Activated T-helper 17 cell treated with anti-CD3 and anti-CD28 coated beads, Interleukin-2, amount 50 U/mL, for 72 hours (primary cell): ENCODE measurements around the gene OR5D14. TPM values are rescaled to one million over a fixed set of nuclear protein-coding genes. Genes with fewer than 3 reads are reported as not detected.

ENCODE experiments used
- ATAC-seq: fragments of 150-1000 bp; cut with Tn5 transposase; replicated peaks from 2 replicates; pipeline ENCODE4 v1.10.0; 2021; ENCODE audit warnings: mild to moderate bottlenecking, moderate library complexity
- H3K27ac Mint-ChIP-seq: one replicate; pipeline ENCODE4 v1.8.0; 2022; ENCODE audit warnings: mixed read lengths
- H3K27me3 Mint-ChIP-seq: one replicate; pipeline ENCODE4 v1.8.0; 2022; ENCODE audit warnings: mixed read lengths
- H3K36me3 Mint-ChIP-seq: one replicate; pipeline ENCODE4 v1.8.0; 2022; ENCODE audit warnings: low read depth, mild to moderate bottlenecking, mixed read lengths
- H3K4me1 Mint-ChIP-seq: one replicate; pipeline ENCODE4 v1.8.0; 2022; ENCODE audit warnings: mixed read lengths
- H3K4me3 Mint-ChIP-seq: one replicate; pipeline ENCODE4 v1.8.0; 2022; ENCODE audit warnings: mild to moderate bottlenecking, mixed read lengths
- H3K9me3 Mint-ChIP-seq: one replicate; pipeline ENCODE4 v1.8.0; 2022; ENCODE audit warnings: mixed read lengths
- total RNA-seq, 2 donors: library from RNA; stranded (reverse); gene quantifications; one replicate each; pipeline ENCODE4 v1.2.3, GENCODE V29; 2022

The OR5D14 gene
- total RNA-seq: not detected

GRCh38 chr11:55795256-55795655 is at the start of gene OR5D14:
TSS of gene OR5D14 (plus strand) at chr11:55795556. CDS start at chr11:55795556, 0 bp downstream.
- peaks cover 28% of the 10 kb centered on the region for H3K9me3 Mint-ChIP-seq
- no peaks in the 10 kb centered on the region for H3K36me3 Mint-ChIP-seq
- no peak within 1 kb of the TSS for H3K4me3 Mint-ChIP-seq
- H3K27ac Mint-ChIP-seq: no peak within 1 kb of the TSS
- no peaks in the 10 kb centered on the region for H3K4me1 Mint-ChIP-seq
- H3K27me3 Mint-ChIP-seq: no peaks in the 10 kb centered on the region
- no peak for ATAC-seq

- Mint-ChIP-seq H3K4me3 (no peak within 1 kb of the TSS), H3K9me3 (peaks cover 16% of the 10 kb centered on the region), H3K4me1 (no peaks in the 10 kb centered on the region), H3K36me3 (no peaks in the 10 kb centered on the region), H3K27me3 (no peaks in the 10 kb centered on the region), H3K27ac (no peak within 1 kb of the TSS)
- ATAC-seq: no peak
Measured at GRCh38 chr11:55773138-55773537, 22.2 kb upstream of the OR5D14 start, which contains the start of gene OR5D13. TSS of gene OR5D13 (plus strand) at chr11:55773438. CDS start at chr11:55773438, 0 bp downstream.

DNA sequence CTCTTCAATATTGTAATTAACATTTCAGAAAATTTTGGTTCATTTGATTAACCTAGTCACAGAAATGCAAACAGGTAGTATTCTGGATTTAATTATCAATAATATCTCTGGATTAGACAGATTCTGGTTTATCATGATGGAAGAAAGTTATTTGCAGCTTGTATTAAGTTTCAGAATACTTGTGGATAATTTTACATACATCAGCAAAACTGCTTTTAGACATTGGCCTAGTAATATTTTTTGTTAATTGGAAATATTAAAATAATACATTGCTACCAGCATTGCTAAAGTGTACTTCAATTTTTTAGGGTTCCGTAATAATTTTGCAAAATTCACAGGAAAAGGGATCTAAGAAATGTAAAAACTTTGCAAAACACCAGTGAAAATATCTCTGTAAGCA is 3.8 kb upstream of the OR5D14 start:
- no peaks in the 10 kb centered on the region for H3K27me3 Mint-ChIP-seq
- H3K36me3 Mint-ChIP-seq: no peaks in the 10 kb centered on the region
- no peaks in the 10 kb centered on the region for H3K4me1 Mint-ChIP-seq
- ATAC-seq: no peak
- no peak overlapping the region for H3K4me3 Mint-ChIP-seq
- no peak overlapping the region for H3K27ac Mint-ChIP-seq
- peaks cover 21% of the 10 kb centered on the region for H3K9me3 Mint-ChIP-seq

DNA sequence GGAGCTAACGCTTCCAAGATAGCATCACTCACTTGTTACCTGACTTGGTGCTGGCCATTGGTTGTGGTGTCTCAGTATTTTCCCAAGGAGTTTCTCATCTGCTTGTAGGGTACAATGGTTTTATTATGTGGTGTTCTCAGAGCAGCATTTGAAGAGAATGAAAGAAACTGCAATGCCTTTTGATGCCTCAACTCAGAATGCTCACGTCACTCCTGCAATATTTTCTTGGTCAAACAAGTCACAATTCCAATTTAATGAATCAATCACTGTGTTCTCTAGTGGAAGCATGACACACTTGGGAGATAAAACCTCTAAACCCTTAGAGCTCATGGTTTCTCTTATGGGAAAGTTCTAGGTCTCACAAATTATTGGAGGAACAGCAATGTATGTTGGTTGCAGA is 2.0 kb upstream of the OR5D14 start:
- no peak for ATAC-seq
- Mint-ChIP-seq H3K36me3 (no peaks in the 10 kb centered on the region), H3K4me3 (no peak overlapping the region), H3K9me3 (peaks cover 14% of the 10 kb centered on the region), H3K27me3 (no peaks in the 10 kb centered on the region), H3K4me1 (no peaks in the 10 kb centered on the region), H3K27ac (no peak overlapping the region)

- Mint-ChIP-seq H3K9me3 (peaks cover 28% of the 10 kb centered on the region), H3K4me3 (no peak overlapping the region), H3K36me3 (no peaks in the 10 kb centered on the region), H3K27ac (no peak overlapping the region), H3K4me1 (no peaks in the 10 kb centered on the region), H3K27me3 (no peaks in the 10 kb centered on the region)
- ATAC-seq: no peak
Measured at GRCh38 chr11:55806248-55806647, 10.9 kb downstream of the OR5D14 start.

GRCh38 chr11:55811067-55811466 is 15.7 kb downstream of the OR5D14 start, which contains the start of gene OR5L1:
TSS of gene OR5L1 (plus strand) at chr11:55811367. CDS start at chr11:55811467, 100 bp downstream.
- Mint-ChIP-seq H3K4me3 (no peak within 1 kb of the TSS), H3K36me3 (no peaks in the 10 kb centered on the region), H3K27me3 (no peaks in the 10 kb centered on the region), H3K9me3 (peaks cover 26% of the 10 kb centered on the region), H3K4me1 (no peaks in the 10 kb centered on the region), H3K27ac (no peak within 1 kb of the TSS)
- ATAC-seq: no peak

- no peaks in the 10 kb centered on the region for H3K36me3 Mint-ChIP-seq
- H3K4me3 Mint-ChIP-seq: no peak within 1 kb of the TSS
- H3K27ac Mint-ChIP-seq: no peak within 1 kb of the TSS
- H3K9me3 Mint-ChIP-seq: peaks cover 25% of the 10 kb centered on the region
- no peaks in the 10 kb centered on the region for H3K4me1 Mint-ChIP-seq
- no peak for ATAC-seq
- H3K27me3 Mint-ChIP-seq: no peaks in the 10 kb centered on the region
Measured at GRCh38 chr11:55819330-55819729, 24.0 kb downstream of the OR5D14 start, which contains the start of gene OR5D18. TSS of gene OR5D18 (plus strand) at chr11:55819630. CDS start at chr11:55819630, 0 bp downstream.

DNA sequence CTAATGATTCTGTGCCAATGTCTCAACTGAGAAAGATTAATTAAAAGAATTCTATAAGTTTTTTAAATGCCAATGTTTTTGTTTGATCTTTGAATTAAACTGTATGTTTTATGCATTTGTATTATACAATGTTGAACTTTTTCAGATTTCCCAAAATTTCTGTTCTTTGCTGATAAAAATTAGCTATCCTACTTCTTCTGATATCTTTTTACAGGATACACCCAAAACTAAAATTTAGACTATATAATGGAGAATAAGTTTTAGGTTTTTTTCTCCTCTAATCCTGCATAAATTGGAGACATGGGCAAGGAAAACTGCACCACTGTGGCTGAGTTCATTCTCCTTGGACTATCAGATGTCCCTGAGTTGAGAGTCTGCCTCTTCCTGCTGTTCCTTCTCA is 31.6 kb downstream of the OR5D14 start, which contains the start of gene OR5L2:
Gene OR5L2, plus strand, starts transcription at position 301 of the 400 bp plus-strand sequence. Its CDS starts 0 bp downstream, at position 301.
- no peak for ATAC-seq
- Mint-ChIP-seq H3K4me1 (no peaks in the 10 kb centered on the region), H3K27ac (no peak within 1 kb of the TSS), H3K36me3 (no peaks in the 10 kb centered on the region), H3K4me3 (no peak within 1 kb of the TSS), H3K27me3 (no peaks in the 10 kb centered on the region), H3K9me3 (peaks cover 5% of the 10 kb centered on the region)

DNA sequence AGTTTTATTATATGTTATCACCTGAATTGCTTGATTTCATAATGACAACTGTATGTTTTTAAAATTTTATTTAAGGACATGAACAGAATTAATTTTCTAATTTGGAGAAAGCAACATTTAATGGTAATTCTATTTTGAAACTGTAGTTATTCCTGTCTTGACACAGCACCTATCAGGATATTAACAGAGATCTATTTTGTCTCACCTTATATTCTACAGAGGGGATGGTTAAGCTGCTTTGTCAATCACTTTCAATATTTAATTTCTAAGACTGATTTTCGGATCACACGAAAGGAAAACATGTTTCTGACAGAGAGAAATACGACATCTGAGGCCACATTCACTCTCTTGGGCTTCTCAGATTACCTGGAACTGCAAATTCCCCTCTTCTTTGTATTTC is 43.1 kb downstream of the OR5D14 start, which contains the start of gene OR5D16:
Gene OR5D16, plus strand, starts transcription at position 301 of the 400 bp plus-strand sequence. Its CDS starts 0 bp downstream, at position 301.
- no peaks in the 10 kb centered on the region for H3K27me3 Mint-ChIP-seq
- ATAC-seq: no peak
- no peaks in the 10 kb centered on the region for H3K36me3 Mint-ChIP-seq
- H3K9me3 Mint-ChIP-seq: peaks cover 6% of the 10 kb centered on the region
- no peak within 1 kb of the TSS for H3K27ac Mint-ChIP-seq
- no peak within 1 kb of the TSS for H3K4me3 Mint-ChIP-seq
- H3K4me1 Mint-ChIP-seq: no peaks in the 10 kb centered on the region

Other genes starting within 250 kb of the OR5D14 start
- not detected for gene OR4C15, start 241.1 kb upstream of the OR5D14 start, total RNA-seq
- gene OR4C16, start 223.4 kb upstream of the OR5D14 start, total RNA-seq: not detected
- gene OR4C11, start 187.9 kb upstream of the OR5D14 start, total RNA-seq: not detected
- gene OR4P4, start 160.4 kb upstream of the OR5D14 start, total RNA-seq: not detected
- gene OR4S2, start 147.2 kb upstream of the OR5D14 start, total RNA-seq: not detected
- not detected for gene OR4C6, start 133.4 kb upstream of the OR5D14 start, total RNA-seq
- not detected for gene OR5D13, start 22.1 kb upstream of the OR5D14 start, total RNA-seq
- gene OR5L1, start 15.8 kb downstream of the OR5D14 start, total RNA-seq: not detected
- not detected for gene OR5D18, start 24.1 kb downstream of the OR5D14 start, total RNA-seq
- not detected for gene OR5L2, start 31.7 kb downstream of the OR5D14 start, total RNA-seq
- not detected for gene OR5D16, start 43.2 kb downstream of the OR5D14 start, total RNA-seq
- not detected for gene TRIM51, start 87.7 kb downstream of the OR5D14 start, total RNA-seq
- not detected for gene OR5W2, start 119.0 kb downstream of the OR5D14 start, total RNA-seq
- gene OR5I1, start 140.8 kb downstream of the OR5D14 start, total RNA-seq: not detected
- gene OR10AG1, start 174.4 kb downstream of the OR5D14 start, total RNA-seq: not detected
- gene OR5F1, start 199.1 kb downstream of the OR5D14 start, total RNA-seq: not detected
- not detected for gene OR5AS1, start 232.1 kb downstream of the OR5D14 start, total RNA-seq